SK-N-SH (cell line): Measurements from ENCODE around the gene HIPK4. TPM values are rescaled to one million over a fixed set of nuclear protein-coding genes. Genes with fewer than 3 reads are reported as not detected.
A peak's percentile ranks its signal among the peaks of the same experiment; 100 is the strongest.
"Not testable (repeated sequence)": the region's sequence is repeated elsewhere in the genome, so short reads cannot be mapped to it uniquely, and the experiment has no call there.

ENCODE experiments used
- CTCF ChIA-PET: fragments of 300-600, 350-600 bp; formaldehyde crosslinking; extraction: SDS; loops from one replicate; lab custom pipeline; 2021; lab: Yijun Ruan, JAX
- POLR2A ChIA-PET: fragments of 350-600 bp; sonication (Branson Sonifier 250); formaldehyde crosslinking; extraction: SDS; loops from one replicate; lab custom pipeline; 2020; ENCODE audit warnings: antibody characterized with exemption, inconsistent platforms; lab: Yijun Ruan, JAX
- DNase-seq: peaks from one replicate; pipeline ENCODE4 v3.0.0; 2012
- H2AFZ ChIP-seq: fragments of 200-600 bp; sonication (generic); 2 replicates; pipeline ENCODE4 v1.8.1; 2016; ENCODE audit warnings: antibody characterized with exemption, mild to moderate bottlenecking, low read depth
- H3F3A ChIP-seq: fragments of 200-600 bp; sonication (generic); replicated peaks from 2 replicates; pipeline ENCODE3; 2016; ENCODE audit warnings: antibody characterized with exemption, mild to moderate bottlenecking; ENCODE audit not compliant: insufficient read depth
- H3K27ac ChIP-seq, 2 experiments: fragments of 200-500 bp in 1 of 2; fragments of 200-600 bp in 1 of 2; sonication (Bioruptor generic) in 1 of 2; sonication (generic), shearing (Covaris generic) in 1 of 2; 2 replicates each; pipeline versions ENCODE4 v1.5.1 to v1.6.1; 2014 to 2016; ENCODE audit warnings: low read depth in 2 of 2, inconsistent platforms in 1 of 2, low read length in 1 of 2, mild to moderate bottlenecking in 1 of 2, mixed read lengths in 1 of 2
- H3K27me3 ChIP-seq: fragments of 200-600 bp; sonication (generic), shearing (Covaris generic); 2 replicates; pipeline ENCODE4 v1.6.1; 2016; ENCODE audit warnings: mixed run types; ENCODE audit not compliant: insufficient read depth
- H3K36me3 ChIP-seq, 2 experiments: fragments of 200-500 bp in 1 of 2; fragments of 200-600 bp in 1 of 2; sonication (Bioruptor generic) in 1 of 2; sonication (generic) in 1 of 2; replicated peaks in 1 of 2; 2 replicates each; pipeline versions ENCODE3 to v1.5.1; 2014 to 2016; ENCODE audit warnings: low read length in 1 of 2, mild to moderate bottlenecking in 1 of 2; ENCODE audit not compliant: insufficient read depth in 2 of 2, control insufficient read depth in 1 of 2
- H3K4me1 ChIP-seq, 2 experiments: fragments of 200-500 bp in 1 of 2; fragments of 200-600 bp in 1 of 2; sonication (Bioruptor generic) in 1 of 2; sonication (generic), shearing (Covaris generic) in 1 of 2; 2 replicates each; pipeline versions ENCODE4 v1.5.1 to v1.6.1; 2014 to 2016; ENCODE audit warnings: low read depth in 1 of 2, low read length in 1 of 2, mixed run types in 1 of 2; ENCODE audit not compliant: insufficient read depth in 2 of 2, control insufficient read depth in 1 of 2
- H3K4me2 ChIP-seq: fragments of 200-600 bp; sonication (generic), shearing (Covaris generic); 2 replicates; pipeline ENCODE4 v1.6.1; 2017; ENCODE audit warnings: mixed run types
- H3K4me3 ChIP-seq, 2 experiments: fragments of 200-500 bp in 1 of 2; fragments of 200-600 bp in 1 of 2; sonication (Bioruptor generic) in 1 of 2; sonication (generic), shearing (Covaris generic) in 1 of 2; 2 replicates each; pipeline versions ENCODE4 v1.5.1 to v1.8.1; 2014 to 2016; ENCODE audit warnings: low read depth in 2 of 2, inconsistent platforms in 1 of 2, low read length in 1 of 2, mild to moderate bottlenecking in 1 of 2, mixed read lengths in 1 of 2, moderate library complexity in 1 of 2
- H3K79me2 ChIP-seq: fragments of 200-600 bp; sonication (generic); 2 replicates; pipeline ENCODE4 v1.8.1; 2017; ENCODE audit warnings: mild to moderate bottlenecking; ENCODE audit not compliant: insufficient read depth
- H3K9ac ChIP-seq: fragments of 200-600 bp; sonication (generic); 2 replicates; pipeline ENCODE4 v1.6.1; 2017; ENCODE audit warnings: mixed run types
- H3K9me2 ChIP-seq: fragments of 200-600 bp; sonication (generic); 2 replicates; pipeline ENCODE4 v1.6.1; 2017; ENCODE audit warnings: mixed run types
- H3K9me3 ChIP-seq: fragments of 200-600 bp; sonication (generic); 2 replicates; pipeline ENCODE4 v1.6.1; 2017; ENCODE audit warnings: mixed run types, mild to moderate bottlenecking, moderate library complexity
- H4K20me1 ChIP-seq: fragments of 200-600 bp; sonication (generic); 2 replicates; pipeline ENCODE4 v1.6.1; 2017; ENCODE audit warnings: mild to moderate bottlenecking, mixed run types; ENCODE audit not compliant: insufficient read depth
- EP300 ChIP-seq, 2 experiments: IDR thresholded peaks; 2 replicates each; pipeline versions ENCODE4 v1.4.0 to v1.6.1; 2012; ENCODE audit warnings: borderline replicate concordance in 1 of 2, low read depth in 1 of 2, low read length in 1 of 2
- EZH2phosphoT487 ChIP-seq: fragments of 200-600 bp; sonication (generic); IDR thresholded peaks from 2 replicates; pipeline ENCODE4 v1.6.1; 2017; ENCODE audit warnings: low read depth, mixed run types, mild to moderate bottlenecking, antibody characterized with exemption, moderate library complexity, borderline replicate concordance
- FOXJ3 ChIP-seq: sonication (generic); formaldehyde crosslinking; IDR thresholded peaks from 2 replicates; pipeline ENCODE4 v1.5.1; 2020; ENCODE audit warnings: mild to moderate bottlenecking, missing genetic modification reagents
- FOXM1 ChIP-seq: IDR thresholded peaks from 2 replicates; pipeline ENCODE4 v1.4.0; 2012; ENCODE audit warnings: low read depth, mild to moderate bottlenecking
- GABPA ChIP-seq: IDR thresholded peaks from 2 replicates; pipeline ENCODE4 v1.4.0; 2012; ENCODE audit warnings: low read depth, mild to moderate bottlenecking
- GATA2 ChIP-seq: sonication (generic); formaldehyde crosslinking; IDR thresholded peaks from 2 replicates; pipeline ENCODE4 v1.5.0; 2020; ENCODE audit warnings: mild to moderate bottlenecking, missing genetic modification reagents
- JUND ChIP-seq: IDR thresholded peaks from 2 replicates; pipeline ENCODE4 v1.4.0; 2012
- NFIC ChIP-seq: IDR thresholded peaks from 2 replicates; pipeline ENCODE4 v1.4.0; 2012; ENCODE audit warnings: borderline replicate concordance
- NRF1 ChIP-seq: IDR thresholded peaks from 2 replicates; pipeline ENCODE4 v1.6.1; 2012; ENCODE audit warnings: low read depth, mild to moderate bottlenecking, low read length
- RCOR1 ChIP-seq: fragments of 150-350 bp; IDR thresholded peaks from 2 replicates; pipeline ENCODE4 v1.6.1; 2017; ENCODE audit warnings: antibody characterized with exemption, low read length
- RXRA ChIP-seq: IDR thresholded peaks from 2 replicates; pipeline ENCODE4 v1.4.0; 2012; ENCODE audit warnings: low read depth, mild to moderate bottlenecking, borderline replicate concordance
- SIN3A ChIP-seq: IDR thresholded peaks from 2 replicates; pipeline ENCODE4 v1.6.1; 2012; ENCODE audit warnings: low read depth, mild to moderate bottlenecking, low read length, moderate library complexity, borderline replicate concordance
- SMC3 ChIP-seq: IDR thresholded peaks from 2 replicates; pipeline ENCODE4 v1.6.1; 2012; ENCODE audit warnings: low read depth, low read length, improper control_type of control experiment
- TAF1 ChIP-seq: IDR thresholded peaks from 2 replicates; pipeline ENCODE4 v1.6.1; 2012; ENCODE audit warnings: low read depth, mild to moderate bottlenecking, low read length, moderate library complexity, borderline replicate concordance
- USF1 ChIP-seq: IDR thresholded peaks from 2 replicates; pipeline ENCODE4 v1.4.0; 2012; ENCODE audit warnings: low read depth, borderline replicate concordance
- YY1 ChIP-seq: IDR thresholded peaks from 2 replicates; pipeline ENCODE4 v1.4.0; 2012; ENCODE audit warnings: low read depth, mild to moderate bottlenecking
- WGBS: methylation state at CpG from one replicate; pipeline ENCODE4 v1.1.6; 2017; ENCODE audit warnings: low lambda C conversion rate; 5-methylcytosine and 5-hydroxymethylcytosine counted together
- polyA plus RNA-seq, 3 experiments: library from polyadenylated mRNA; depleted of rRNA; stranded (reverse); fragments of >200 nt; gene quantifications; 2 replicates each; pipeline ENCODE4 v1.2.3, GENCODE V29; 2012
- TF ChIP-seq, protein P1 (sequence below): IDR thresholded peaks from 2 replicates; pipeline ENCODE4; 2012
- TF ChIP-seq, protein P2 (sequence below): fragments of 150-350 bp; IDR thresholded peaks from 2 replicates; pipeline ENCODE4 v1.6.1; 2016; ENCODE audit warnings: mild to moderate bottlenecking, low read depth, low read length
- TF ChIP-seq, protein P3 (sequence below): fragments of 200-600 bp; sonication (generic); IDR thresholded peaks from 2 replicates; pipeline ENCODE4 v1.6.1; 2017; ENCODE audit warnings: antibody characterized with exemption, mild to moderate bottlenecking, moderate library complexity

Gene HIPK4
- polyA plus RNA-seq, 1 of the 3 experiments (the other 2 are of a cell fraction), result 0.23 TPM

GRCh38 chr19:40433391-40434216, 43.6 kb upstream of the HIPK4 start (continued):
- TF ChIP-seq FOXM1 (no peak), NRF1 (no peak), RCOR1 (no peak), EZH2phosphoT487 (no peak), USF1 (no peak), SMC3 (no peak), EP300 (IDR thresholded peaks at IDR 0.05; ENCODE audit: borderline replicate concordance in 1 of 2, low read depth in 1 of 2, low read length in 1 of 2) (no peak), NFIC (peak; percentile 49), TAF1 (peak; percentile 83)
- TF ChIP-seq, protein P1, sequence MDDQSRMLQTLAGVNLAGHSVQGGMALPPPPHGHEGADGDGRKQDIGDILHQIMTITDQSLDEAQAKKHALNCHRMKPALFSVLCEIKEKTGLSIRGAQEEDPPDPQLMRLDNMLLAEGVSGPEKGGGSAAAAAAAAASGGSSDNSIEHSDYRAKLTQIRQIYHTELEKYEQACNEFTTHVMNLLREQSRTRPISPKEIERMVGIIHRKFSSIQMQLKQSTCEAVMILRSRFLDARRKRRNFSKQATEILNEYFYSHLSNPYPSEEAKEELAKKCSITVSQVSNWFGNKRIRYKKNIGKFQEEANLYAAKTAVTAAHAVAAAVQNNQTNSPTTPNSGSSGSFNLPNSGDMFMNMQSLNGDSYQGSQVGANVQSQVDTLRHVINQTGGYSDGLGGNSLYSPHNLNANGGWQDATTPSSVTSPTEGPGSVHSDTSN, result 0 out of 2 replicates have a peak, but pooled peaks have one; percentile 2

DNA sequence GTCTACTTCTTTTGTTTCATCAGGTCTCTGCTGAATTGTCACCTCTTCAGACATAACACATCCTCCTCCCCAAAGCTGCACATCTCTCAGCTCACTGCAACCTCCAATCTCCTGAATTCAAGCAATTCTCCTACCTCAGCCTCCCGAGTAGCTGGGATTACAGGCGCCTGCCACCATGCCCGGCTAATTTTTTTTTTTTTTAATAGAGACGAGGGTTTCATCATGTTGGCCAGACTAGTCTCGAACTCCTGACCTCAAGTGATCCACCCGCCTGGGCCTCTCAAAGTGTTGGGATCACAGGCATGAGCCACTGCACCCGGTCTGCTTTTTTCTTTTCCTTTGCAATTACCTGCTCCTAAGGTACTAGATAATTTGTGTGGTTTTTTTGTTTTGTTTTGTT, 42.8 kb upstream of the HIPK4 start:
- H3K27me3 ChIP-seq, H2AFZ ChIP-seq, H4K20me1 ChIP-seq, DNase-seq, H3K9me2 ChIP-seq, H3K36me3 ChIP-seq, H3K9me3 ChIP-seq, H3K79me2 ChIP-seq: not testable (repeated sequence)
- Histone ChIP-seq H3K27ac (peak overlapping the region; percentile 84 to 96; a peak in 3 of 4 replicates), H3K4me2 (peak overlapping the region; percentile 87), H3K9ac (peak overlapping the region; percentile 90; the same call in 1 of the 2 replicates), H3K4me1 (peaks cover 5 to 11% of the 10 kb centered on the region in 2 experiments; a peak in 3 of 4 replicates), H3F3A (peaks cover 30% of the 10 kb centered on the region), H3K4me3 (peak overlapping the region in 1 of 2 experiments; percentile 67; a peak in 1 of 4 replicates)
- WGBS, result 72% methylated on average over 7 of the region's 7 CpGs
- CTCF ChIA-PET, result interaction anchor here (0.9 to 1.8 kb wide), 5 partner anchors 8 to 201 kb away, joined by 3 to 4 read pairs (median 4); no protein-coding TSS in a partner anchor
- POLR2A ChIA-PET, result interaction anchor here (1.6 kb wide), 1 partner anchor 10 kb away, joined by 7 read pairs; no protein-coding TSS in a partner anchor

DNA sequence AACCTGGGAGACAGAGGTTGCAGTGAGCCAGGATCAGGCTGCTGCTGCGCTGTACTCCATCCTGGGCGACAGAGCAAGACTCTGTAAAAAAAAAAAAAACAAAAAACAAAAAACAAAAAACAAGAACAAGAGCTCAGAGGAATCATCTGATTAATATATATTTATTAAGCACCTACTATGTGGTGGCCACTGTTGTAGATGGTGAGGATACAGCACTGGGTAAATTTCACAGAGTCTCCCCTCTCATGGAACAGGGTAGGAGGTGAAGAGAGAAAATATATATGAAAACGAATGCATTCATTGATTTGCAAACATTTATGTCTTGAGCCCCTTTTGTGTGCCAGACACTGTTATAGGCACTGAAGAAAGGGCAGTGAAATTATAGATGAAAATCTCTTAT, 41.7 kb upstream of the HIPK4 start:
- CTCF ChIA-PET, result no interaction called here
- Histone ChIP-seq H3K9me3 (no peaks in the 10 kb centered on the region), H2AFZ (no peak overlapping the region), H4K20me1 (no peaks in the 10 kb centered on the region), H3K79me2 (0 out of 2 replicates have a peak, but pooled peaks cover 5% of the 10 kb centered on the region), H3K4me3 (no peak overlapping the region), H3K9me2 (no peaks in the 10 kb centered on the region), H3F3A (peaks cover 30% of the 10 kb centered on the region), H3K4me1 (peaks cover 5 to 11% of the 10 kb centered on the region in 2 experiments; a peak in 3 of 4 replicates), H3K27me3 (no peaks in the 10 kb centered on the region), H3K27ac (no peak overlapping the region), H3K4me2 (no peak overlapping the region), H3K9ac (no peak overlapping the region), H3K36me3 (no peaks in the 10 kb centered on the region)
- WGBS, result 91% methylated on average over 3 of the region's 3 CpGs
- no peak for DNase-seq
- POLR2A ChIA-PET, result no interaction called here
- TF ChIP-seq FOXJ3 (CRISPR knock-in tag) (no peak), GABPA (no peak), JUND (no peak), RXRA (no peak), SIN3A (no peak), YY1 (no peak), GATA2 (CRISPR knock-in tag) (no peak), USF1 (no peak)
- TF ChIP-seq, protein P2, sequence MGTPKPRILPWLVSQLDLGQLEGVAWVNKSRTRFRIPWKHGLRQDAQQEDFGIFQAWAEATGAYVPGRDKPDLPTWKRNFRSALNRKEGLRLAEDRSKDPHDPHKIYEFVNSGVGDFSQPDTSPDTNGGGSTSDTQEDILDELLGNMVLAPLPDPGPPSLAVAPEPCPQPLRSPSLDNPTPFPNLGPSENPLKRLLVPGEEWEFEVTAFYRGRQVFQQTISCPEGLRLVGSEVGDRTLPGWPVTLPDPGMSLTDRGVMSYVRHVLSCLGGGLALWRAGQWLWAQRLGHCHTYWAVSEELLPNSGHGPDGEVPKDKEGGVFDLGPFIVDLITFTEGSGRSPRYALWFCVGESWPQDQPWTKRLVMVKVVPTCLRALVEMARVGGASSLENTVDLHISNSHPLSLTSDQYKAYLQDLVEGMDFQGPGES, result no peak
- TF ChIP-seq, protein P3, sequence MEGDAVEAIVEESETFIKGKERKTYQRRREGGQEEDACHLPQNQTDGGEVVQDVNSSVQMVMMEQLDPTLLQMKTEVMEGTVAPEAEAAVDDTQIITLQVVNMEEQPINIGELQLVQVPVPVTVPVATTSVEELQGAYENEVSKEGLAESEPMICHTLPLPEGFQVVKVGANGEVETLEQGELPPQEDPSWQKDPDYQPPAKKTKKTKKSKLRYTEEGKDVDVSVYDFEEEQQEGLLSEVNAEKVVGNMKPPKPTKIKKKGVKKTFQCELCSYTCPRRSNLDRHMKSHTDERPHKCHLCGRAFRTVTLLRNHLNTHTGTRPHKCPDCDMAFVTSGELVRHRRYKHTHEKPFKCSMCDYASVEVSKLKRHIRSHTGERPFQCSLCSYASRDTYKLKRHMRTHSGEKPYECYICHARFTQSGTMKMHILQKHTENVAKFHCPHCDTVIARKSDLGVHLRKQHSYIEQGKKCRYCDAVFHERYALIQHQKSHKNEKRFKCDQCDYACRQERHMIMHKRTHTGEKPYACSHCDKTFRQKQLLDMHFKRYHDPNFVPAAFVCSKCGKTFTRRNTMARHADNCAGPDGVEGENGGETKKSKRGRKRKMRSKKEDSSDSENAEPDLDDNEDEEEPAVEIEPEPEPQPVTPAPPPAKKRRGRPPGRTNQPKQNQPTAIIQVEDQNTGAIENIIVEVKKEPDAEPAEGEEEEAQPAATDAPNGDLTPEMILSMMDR, result no peak
